RWPE2 (cell line): ENCODE data around the gene TOM1L2.

ENCODE experiments used
- ATAC-seq: fragments of 200-7000 bp; cut with Tn5 transposase; 3 replicates; pipeline ENCODE4 v1.9.1; 2021; ENCODE audit warnings: low read depth
- DNase-seq: peaks from one replicate; pipeline ENCODE4 v3.0.0-alpha.2; 2020; ENCODE audit warnings: low spot score
- H3K27ac ChIP-seq: fragments of 450-650 bp; 2 replicates; pipeline ENCODE4 v1.5.1; 2017; ENCODE audit warnings: mild to moderate bottlenecking; ENCODE audit not compliant: poor library complexity, severe bottlenecking
- H3K27me3 ChIP-seq: fragments of 250-450 bp; sonication (Bioruptor Pico); 2 replicates; pipeline ENCODE4 v1.5.1; 2021; ENCODE audit warnings: mild to moderate bottlenecking, moderate library complexity; ENCODE audit not compliant: insufficient read depth, poor library complexity, severe bottlenecking
- H3K36me3 ChIP-seq: fragments of 250-450 bp; sonication (Bioruptor Pico); 2 replicates; pipeline ENCODE4 v1.5.1; 2020; ENCODE audit warnings: low read depth, mild to moderate bottlenecking, moderate library complexity
- H3K4me1 ChIP-seq: fragments of 250-450 bp; sonication (Bioruptor Pico); 2 replicates; pipeline ENCODE4 v1.5.1; 2021; ENCODE audit warnings: mild to moderate bottlenecking, moderate library complexity; ENCODE audit not compliant: insufficient read depth, poor library complexity, severe bottlenecking
- H3K4me3 ChIP-seq: fragments of 250-450 bp; sonication (Bioruptor Pico); 2 replicates; pipeline ENCODE4 v1.5.1; 2021; ENCODE audit warnings: mild to moderate bottlenecking, moderate library complexity; ENCODE audit not compliant: severe bottlenecking
- H3K9me3 ChIP-seq: fragments of 250-450 bp; sonication (Bioruptor Pico); 2 replicates; pipeline ENCODE4 v1.5.1; 2021; ENCODE audit warnings: mild to moderate bottlenecking, moderate library complexity; ENCODE audit not compliant: severe bottlenecking
- CTCF ChIP-seq: fragments of 450-650 bp; IDR thresholded peaks from one replicate; pipeline ENCODE4 v1.5.1; 2017; ENCODE audit warnings: mild to moderate bottlenecking, moderate library complexity; ENCODE audit not compliant: poor library complexity, severe bottlenecking

TOM1L2 gene

GRCh38 chr17:17893801-17894644 lies 78.2 kb downstream of the TOM1L2 start:
- ATAC-seq (no peak), DNase-seq (no peak)
- no peaks in the 10 kb centered on the region for H3K9me3 ChIP-seq
- peaks cover 52% of the 10 kb centered on the region for H3K36me3 ChIP-seq
- H3K4me1 ChIP-seq: no peaks in the 10 kb centered on the region
- no peak overlapping the region for H3K4me3 ChIP-seq
- H3K27ac ChIP-seq: no peak overlapping the region
- no peak for TF ChIP-seq CTCF
- H3K27me3 ChIP-seq: no peaks in the 10 kb centered on the region

- no peak overlapping the region for H3K4me3 ChIP-seq
- no peak for DNase-seq
- no peaks in the 10 kb centered on the region for H3K4me1 ChIP-seq
- no peak for TF ChIP-seq CTCF
- no peaks in the 10 kb centered on the region for H3K9me3 ChIP-seq
- H3K27me3 ChIP-seq: no peaks in the 10 kb centered on the region
- H3K27ac ChIP-seq: no peak overlapping the region
- ATAC-seq: no peak
- H3K36me3 ChIP-seq: peaks cover 41% of the 10 kb centered on the region
Measured at GRCh38 chr17:17892731-17893130, 79.5 kb downstream of the TOM1L2 start.

- ATAC-seq (no peak; the same call in 2 of the 3 replicates), DNase-seq (no peak)
- H3K4me3 ChIP-seq: no peak overlapping the region
- no peaks in the 10 kb centered on the region for H3K27me3 ChIP-seq
- H3K27ac ChIP-seq: no peak overlapping the region
- no peaks in the 10 kb centered on the region for H3K9me3 ChIP-seq
- no peaks in the 10 kb centered on the region for H3K4me1 ChIP-seq
- TF ChIP-seq CTCF: no peak
- H3K36me3 ChIP-seq: peaks cover 36% of the 10 kb centered on the region
Measured at GRCh38 chr17:17892009-17892408, 80.2 kb downstream of the TOM1L2 start.

- ATAC-seq (peak; percentile 95), DNase-seq (no peak)
- peak; percentile 85 for TF ChIP-seq CTCF
- Histone ChIP-seq H3K27ac (no peak overlapping the region), H3K9me3 (no peaks in the 10 kb centered on the region), H3K27me3 (no peaks in the 10 kb centered on the region), H3K4me1 (no peaks in the 10 kb centered on the region), H3K4me3 (no peak overlapping the region), H3K36me3 (peaks cover 30% of the 10 kb centered on the region)
Measured at GRCh38 chr17:17890773-17891759, 81.1 kb downstream of the TOM1L2 start.
